GM13977 (cell line): ENCODE results near the gene NANOG.
"Not testable (repeated sequence)": the region's sequence is repeated elsewhere in the genome, so short reads cannot be mapped to it uniquely, and the experiment has no call there.

Experiments
- DNase-seq: peaks from one replicate; pipeline ENCODE4 v3.0.0; 2012; ENCODE audit warnings: low spot score
- in situ Hi-C: fragments of 300-500 bp; cut with MboI; formaldehyde crosslinking; loops from one replicate; pipeline ENCODE4 v1.12.0; 2022; ENCODE audit warnings: low sequenced_read_pairs, low pct_unique_long_range_greater_than_20kb, mixed read lengths, inconsistent platforms; ENCODE audit not compliant: unreplicated experiment
- TF ChIP-seq, protein P1 (sequence below): IDR thresholded peaks from 2 replicates; pipeline ENCODE4 v1.5.1; 2012; ENCODE audit warnings: mild to moderate bottlenecking, control low read depth; ENCODE audit not compliant: insufficient read depth; ENCODE audit errors: extremely low read depth, missing control alignments

The NANOG gene

DNA sequence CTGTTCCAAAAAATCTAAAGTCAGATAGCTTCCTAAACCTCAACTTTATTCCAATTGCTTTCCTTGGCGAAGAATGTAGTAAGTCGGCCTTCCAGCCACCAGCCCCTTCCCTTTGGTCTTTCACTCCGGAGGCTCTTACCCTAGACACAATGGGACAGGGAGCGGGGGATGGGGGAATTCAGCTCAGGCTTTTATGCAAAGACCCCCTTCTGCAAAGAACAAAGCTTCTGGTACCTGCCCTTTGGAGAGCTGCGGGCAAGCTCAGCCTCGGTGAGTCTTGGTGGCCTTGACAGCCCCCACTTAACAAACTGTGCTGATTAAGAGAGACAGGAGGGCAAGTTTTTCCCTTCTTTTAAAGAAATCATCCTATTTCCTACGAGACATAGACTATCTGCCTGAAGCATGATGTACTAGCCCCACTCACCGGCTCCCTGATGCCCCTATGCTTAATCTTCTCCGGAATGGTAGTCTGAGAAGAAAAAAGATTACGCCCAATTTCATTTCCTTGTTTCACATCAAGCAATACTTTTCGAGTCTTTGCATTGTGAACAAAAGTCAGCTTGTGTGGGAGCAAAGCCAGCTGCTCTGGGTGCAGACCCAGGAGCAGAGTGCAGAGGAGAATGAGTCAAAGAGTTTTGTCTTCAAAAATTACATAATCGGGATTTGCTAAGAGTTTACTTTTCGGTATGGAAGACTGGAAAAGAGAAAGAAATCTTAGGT lies 1.5 kb upstream of the NANOG start:
- DNase-seq: no peak
- in situ Hi-C loops: no loop called here
- TF ChIP-seq, protein P1, sequence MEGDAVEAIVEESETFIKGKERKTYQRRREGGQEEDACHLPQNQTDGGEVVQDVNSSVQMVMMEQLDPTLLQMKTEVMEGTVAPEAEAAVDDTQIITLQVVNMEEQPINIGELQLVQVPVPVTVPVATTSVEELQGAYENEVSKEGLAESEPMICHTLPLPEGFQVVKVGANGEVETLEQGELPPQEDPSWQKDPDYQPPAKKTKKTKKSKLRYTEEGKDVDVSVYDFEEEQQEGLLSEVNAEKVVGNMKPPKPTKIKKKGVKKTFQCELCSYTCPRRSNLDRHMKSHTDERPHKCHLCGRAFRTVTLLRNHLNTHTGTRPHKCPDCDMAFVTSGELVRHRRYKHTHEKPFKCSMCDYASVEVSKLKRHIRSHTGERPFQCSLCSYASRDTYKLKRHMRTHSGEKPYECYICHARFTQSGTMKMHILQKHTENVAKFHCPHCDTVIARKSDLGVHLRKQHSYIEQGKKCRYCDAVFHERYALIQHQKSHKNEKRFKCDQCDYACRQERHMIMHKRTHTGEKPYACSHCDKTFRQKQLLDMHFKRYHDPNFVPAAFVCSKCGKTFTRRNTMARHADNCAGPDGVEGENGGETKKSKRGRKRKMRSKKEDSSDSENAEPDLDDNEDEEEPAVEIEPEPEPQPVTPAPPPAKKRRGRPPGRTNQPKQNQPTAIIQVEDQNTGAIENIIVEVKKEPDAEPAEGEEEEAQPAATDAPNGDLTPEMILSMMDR: no peak

DNA sequence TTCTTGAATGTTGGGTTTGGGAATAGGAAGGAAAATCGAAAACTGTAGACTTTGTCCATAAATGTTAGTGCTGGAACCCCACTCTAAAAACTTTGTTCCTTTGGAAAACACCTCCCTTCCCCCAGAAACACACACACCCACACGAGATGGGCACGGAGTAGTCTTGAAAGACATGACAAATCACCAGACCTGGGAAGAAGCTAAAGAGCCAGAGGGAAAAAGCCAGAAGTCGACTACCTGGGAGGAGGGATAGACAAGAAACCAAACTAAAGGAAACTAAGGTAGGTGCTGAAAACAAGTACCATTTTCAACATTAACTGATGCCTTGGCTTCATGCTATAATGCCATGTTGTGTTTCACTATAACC lies 925 bp upstream of the NANOG start:
- no peak for DNase-seq
- TF ChIP-seq, protein P1: no peak
- in situ Hi-C loops: no loop called here

DNA sequence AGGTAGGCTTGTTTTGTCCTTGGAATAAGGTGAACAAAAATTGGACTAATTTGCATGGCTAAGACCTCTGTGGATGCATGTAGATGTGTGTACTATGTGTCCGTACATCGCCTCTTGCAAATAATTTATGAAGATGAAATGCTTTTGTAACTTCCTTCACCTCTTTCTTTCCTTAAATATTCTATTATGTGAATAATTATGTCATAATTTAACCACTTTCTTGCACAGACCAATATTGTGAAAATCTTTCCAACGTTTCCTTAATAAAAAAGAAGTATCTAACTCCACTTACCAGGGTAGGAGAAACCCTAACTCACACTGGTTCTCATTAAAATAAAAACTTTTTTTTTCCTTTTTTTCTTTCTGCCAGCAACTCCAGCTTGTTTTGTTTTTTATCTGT lies 4.0 kb downstream of the NANOG start:
- in situ Hi-C loops: no loop called here
- TF ChIP-seq, protein P1: no peak
- no peak for DNase-seq

DNA sequence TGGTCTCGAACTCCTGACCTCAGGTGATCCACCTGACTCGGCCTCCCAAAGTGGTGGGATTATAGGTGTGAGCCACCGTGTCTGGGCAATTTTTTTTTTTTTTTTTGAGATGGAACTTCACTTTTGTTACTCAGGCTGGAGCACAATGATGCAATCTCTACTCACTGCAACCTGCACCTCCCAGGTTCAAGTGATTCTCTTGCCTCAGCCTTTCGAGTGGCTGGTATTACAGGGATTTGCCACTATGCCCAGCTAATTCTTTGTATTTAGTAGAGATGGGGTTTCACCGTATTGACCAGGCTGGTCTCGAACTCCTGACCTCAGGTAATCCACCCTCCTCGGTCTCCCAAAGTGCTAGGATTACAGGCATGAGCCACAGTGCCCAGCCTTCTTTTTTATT lies 8.1 kb downstream of the NANOG start:
- DNase-seq, in situ Hi-C loops: not testable (repeated sequence)

DNA sequence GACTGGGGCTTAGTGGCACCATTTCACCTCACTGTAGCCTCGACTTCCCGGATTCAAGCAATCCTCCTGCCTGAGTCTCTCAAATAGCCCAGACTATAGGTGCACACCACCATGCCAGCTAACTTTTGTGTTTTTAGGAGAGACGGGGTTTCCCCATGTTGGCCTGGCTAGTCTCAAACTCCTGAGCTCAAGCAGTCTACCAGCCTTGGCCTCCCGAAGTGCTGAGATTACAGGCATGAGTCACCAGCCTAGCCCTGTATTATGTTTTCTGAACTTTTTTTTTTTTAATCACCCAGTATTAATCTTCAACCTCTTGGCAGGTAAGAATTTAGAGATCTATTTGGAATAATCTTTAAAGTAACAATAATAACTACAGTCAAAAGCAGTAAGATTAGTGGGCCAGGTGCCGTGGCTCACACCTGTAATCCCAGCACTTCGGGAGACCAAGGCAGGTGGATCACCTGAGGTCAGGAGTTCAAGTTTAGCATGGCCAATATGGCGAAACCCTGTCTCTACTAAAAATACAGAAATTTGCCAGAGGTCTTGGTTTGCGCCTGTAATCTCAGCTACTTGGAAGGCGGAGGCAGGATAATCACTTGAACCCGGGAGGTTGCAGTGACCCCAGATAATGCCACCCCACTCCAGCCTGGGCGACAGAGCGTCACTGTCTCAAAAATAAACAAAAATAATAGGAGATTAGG lies 8.6 kb downstream of the NANOG start:
- in situ Hi-C loops: no loop called here
- TF ChIP-seq, protein P1: no peak
- no peak for DNase-seq

DNA sequence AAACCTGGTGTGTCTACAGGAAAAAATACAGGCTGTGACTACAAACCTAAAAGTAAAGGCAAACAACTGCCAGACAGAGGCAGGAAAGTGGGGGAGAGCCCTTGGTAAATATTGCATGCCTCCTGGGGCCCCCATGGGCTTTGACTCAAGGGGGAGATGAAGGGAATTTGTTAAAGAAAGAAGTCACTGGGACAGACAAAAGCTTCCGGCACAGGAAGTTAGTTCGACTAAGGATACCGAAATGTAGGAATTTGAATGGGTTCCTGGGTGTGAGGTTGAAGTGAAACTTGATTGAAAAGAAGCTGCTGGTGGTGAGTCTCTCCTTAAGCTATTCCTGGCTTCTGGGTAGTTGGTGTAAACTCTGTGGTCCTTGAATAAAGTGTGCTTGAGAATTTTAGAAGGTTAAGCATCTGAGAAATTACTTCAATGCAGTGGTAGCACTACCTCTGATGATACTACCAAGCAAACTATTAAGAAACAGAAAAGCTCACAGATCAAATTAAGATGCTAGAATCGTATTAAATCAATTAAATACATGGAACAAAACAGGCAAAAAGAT lies 9.6 kb downstream of the NANOG start:
- not testable (repeated sequence) for DNase-seq

DNA sequence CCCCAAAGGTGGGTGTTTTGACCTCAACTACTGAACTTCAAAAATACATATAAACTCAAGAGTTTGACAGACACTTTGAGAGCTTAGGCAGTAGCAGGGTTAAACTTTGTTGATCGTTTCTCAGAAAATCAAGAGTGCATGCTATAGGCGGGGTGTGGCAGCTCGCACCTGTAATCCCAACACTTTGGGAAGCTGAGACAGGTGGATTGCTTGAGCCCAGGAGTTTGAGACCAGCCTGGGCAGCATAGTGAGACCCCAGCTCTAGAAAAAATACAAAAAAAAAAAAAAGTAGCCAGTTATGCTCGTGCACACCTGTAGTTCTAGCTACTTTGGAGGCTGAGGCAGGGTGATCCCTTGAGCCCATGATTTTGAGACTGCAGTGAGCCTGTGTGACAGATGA lies 12.3 kb downstream of the NANOG start:
- in situ Hi-C loops: loop anchor here (10.0 kb wide), 1 partner anchor 107 kb away; the partner anchor contains the start of gene GDF3
- TF ChIP-seq, protein P1: no peak
- DNase-seq: no peak

More for the DNA sequence above, 9.6 kb downstream of the NANOG start:
- in situ Hi-C loops: not testable (repeated sequence)

DNA sequence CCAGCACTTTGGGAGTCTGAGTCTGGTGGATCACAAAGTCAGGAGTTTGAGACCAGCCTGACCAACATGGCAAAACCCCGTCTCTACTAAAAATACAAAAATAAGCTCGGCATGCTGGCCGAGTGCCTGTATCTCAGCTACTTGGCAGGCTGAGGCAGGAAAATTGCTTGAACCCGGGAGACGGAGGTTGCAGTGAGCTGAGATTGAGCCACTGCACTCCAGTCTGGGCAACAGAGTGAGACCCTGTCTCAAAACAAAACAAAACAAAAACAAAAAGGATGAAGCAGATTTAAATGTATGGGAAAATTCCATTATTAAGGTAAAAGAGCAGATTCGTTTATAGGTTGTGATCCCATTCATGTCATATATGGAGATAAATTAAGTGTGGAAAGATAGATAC lies 17.1 kb downstream of the NANOG start:
- in situ Hi-C loops: loop anchor here (10.0 kb wide), 1 partner anchor 112 kb away; the partner anchor contains the start of gene GDF3
- not testable (repeated sequence) for DNase-seq
